HepG2 (cell line): ENCODE data around the gene CHKA. TPM values are rescaled to one million over a fixed set of nuclear protein-coding genes. Genes with fewer than 3 reads are reported as not detected.
A peak's percentile ranks its signal among the peaks of the same experiment; 100 is the strongest.

ENCODE experiments used
- ATAC-seq: fragments of 200-7000 bp; cut with Tn5 transposase; 3 replicates; pipeline ENCODE4 v1.9.1; 2020; ENCODE audit warnings: mild to moderate bottlenecking, moderate library complexity
- BruUV-seq: library from RNA; stranded (reverse); fragments of 400-500 nt; replicated peaks from 2 replicates; lab custom pipeline; 2021; lab: Mats Ljungman, UMichigan
- CTCF ChIA-PET: fragments of 300-600 bp; formaldehyde crosslinking; extraction: SDS; loops from one replicate; lab custom pipeline; 2021; ENCODE audit warnings: low total read pairs, inconsistent platforms, low intra/inter-chr PET ratio; lab: Yijun Ruan, JAX
- POLR2A ChIA-PET: fragments of 350-600 bp; sonication (Branson Sonifier 250); formaldehyde crosslinking; loops from one replicate; lab custom pipeline; 2020; ENCODE audit warnings: antibody characterized with exemption, inconsistent platforms; lab: Yijun Ruan, JAX
- DNase-seq: peaks from one replicate; pipeline ENCODE4 v3.0.0-alpha.2; 2015; ENCODE audit warnings: low spot score
- FAIRE-seq: peaks from 3 replicates; lab custom pipeline; 2011; peaks lifted over from hg19 to GRCh38; lab: Jason Lieb, UNC
- H2AFZ ChIP-seq: one replicate; pipeline ENCODE4 v1.6.1; 2011; ENCODE audit warnings: low read length, inconsistent platforms
- H3K27ac ChIP-seq: fragments of 300-600 bp; 3 replicates; pipeline ENCODE4 v1.8.0; 2011; ENCODE audit warnings: mixed run types, mild to moderate bottlenecking, mixed read lengths, low read length, inconsistent platforms; ENCODE audit not compliant: insufficient read depth; ENCODE audit errors: extremely low read length
- H3K27me3 ChIP-seq, 2 experiments: fragments of 200-600 bp in 1 of 2; 2 replicates in 1 of 2; 3 replicates in 1 of 2; pipeline versions ENCODE4 v1.6.0 to v1.8.0; 2011; ENCODE audit warnings: low read length in 2 of 2, mild to moderate bottlenecking in 2 of 2, moderate library complexity in 2 of 2, inconsistent platforms in 1 of 2; ENCODE audit not compliant: insufficient read depth in 2 of 2, control insufficient read depth in 1 of 2
- H3K36me3 ChIP-seq, 2 experiments: fragments of 200-600 bp in 1 of 2; replicated peaks in 1 of 2; 2 replicates in 1 of 2; 3 replicates in 1 of 2; pipeline versions ENCODE4 v1.5.1 to v1.8.0; 2011; ENCODE audit warnings: low read length in 2 of 2, inconsistent platforms in 1 of 2; ENCODE audit not compliant: insufficient read depth in 2 of 2, control insufficient read depth in 1 of 2
- H3K4me1 ChIP-seq: 2 replicates; pipeline ENCODE4 v1.5.1; 2012; ENCODE audit warnings: low read length, inconsistent platforms; ENCODE audit not compliant: insufficient read depth
- H3K4me2 ChIP-seq: 2 replicates; pipeline ENCODE4 v1.6.0; 2011; ENCODE audit warnings: low read depth, low read length, inconsistent platforms
- H3K4me3 ChIP-seq, 3 experiments: fragments of 200-600 bp in 1 of 3; sonication (generic), shearing (Covaris generic) in 1 of 3; replicated peaks in 1 of 3; 2 replicates each; pipeline ENCODE4 v1.5.1; 2011 to 2016; ENCODE audit warnings: low read length in 3 of 3, inconsistent platforms in 2 of 3, low read depth in 2 of 3, mild to moderate bottlenecking in 2 of 3, control low read depth in 1 of 3, mixed read lengths in 1 of 3; ENCODE audit not compliant: insufficient read depth in 1 of 3
- H3K79me2 ChIP-seq: one replicate; pipeline ENCODE4 v1.6.1; 2011; ENCODE audit warnings: low read length, inconsistent platforms; ENCODE audit not compliant: insufficient read depth
- H3K9ac ChIP-seq: 2 replicates; pipeline ENCODE4 v1.6.0; 2011; ENCODE audit warnings: mild to moderate bottlenecking, low read depth, low read length, inconsistent platforms; ENCODE audit not compliant: insufficient read depth
- H3K9me3 ChIP-seq: 2 replicates; pipeline ENCODE4 v1.5.1; 2012; ENCODE audit warnings: mild to moderate bottlenecking, low read length
- H4K20me1 ChIP-seq: 2 replicates; pipeline ENCODE4 v1.6.0; 2011; ENCODE audit warnings: inconsistent platforms, mild to moderate bottlenecking, low read length, moderate library complexity; ENCODE audit not compliant: insufficient read depth
- CHD4 ChIP-seq: fragments of 200-600 bp; sonication (generic); IDR thresholded peaks from 2 replicates; pipeline ENCODE4 v1.7.0; 2017; ENCODE audit warnings: mild to moderate bottlenecking, low read length, borderline replicate concordance
- CREB1 ChIP-seq, 2 experiments: fragments of 450-650 bp in 1 of 2; IDR thresholded peaks; 2 replicates each; pipeline ENCODE4 v1.6.1; 2016 to 2017; ENCODE audit warnings: control low read depth in 1 of 2, mild to moderate bottlenecking in 1 of 2, missing compliant biosample characterization in 1 of 2, missing genetic modification characterization in 1 of 2
- HIVEP1 ChIP-seq: sonication (generic); formaldehyde crosslinking; IDR thresholded peaks from 2 replicates; pipeline ENCODE4 v1.4.0; 2020; ENCODE audit warnings: mild to moderate bottlenecking, missing genetic modification reagents
- KDM1A ChIP-seq: IDR thresholded peaks from 2 replicates; pipeline ENCODE4 v1.6.1; 2016; ENCODE audit warnings: missing compliant biosample characterization
- PRMT3 ChIP-seq: sonication (generic); formaldehyde crosslinking; IDR thresholded peaks from 2 replicates; pipeline ENCODE4 v1.8.1; 2022; ENCODE audit warnings: low read depth, mild to moderate bottlenecking, moderate library complexity, missing genetic modification reagents, borderline replicate concordance
- RCOR2 ChIP-seq: IDR thresholded peaks from 2 replicates; pipeline ENCODE4 v1.6.1; 2016; ENCODE audit warnings: missing biosample characterization, missing genetic modification reagents
- SMARCE1 ChIP-seq: fragments of 450-650 bp; IDR thresholded peaks from 2 replicates; pipeline ENCODE4 v1.6.1; 2017; ENCODE audit warnings: borderline replicate concordance
- SMC3 ChIP-seq: IDR thresholded peaks from 2 replicates; pipeline ENCODE4 v1.6.1; 2011; ENCODE audit warnings: low read length, improper control_type of control experiment
- SOX13 ChIP-seq, 3 experiments: fragments of 450-650 bp in 1 of 3; sonication (generic) in 1 of 3; formaldehyde crosslinking in 1 of 3; IDR thresholded peaks in 2 of 3; conservative IDR thresholded peaks in 1 of 3; 2 replicates each; pipeline versions ENCODE4 v1.5.0 to v1.6.1; 2016 to 2020; ENCODE audit warnings: antibody characterized with exemption in 1 of 3, mild to moderate bottlenecking in 1 of 3, missing compliant biosample characterization in 1 of 3, missing genetic modification reagents in 1 of 3, moderate library complexity in 1 of 3
- ZBTB7B ChIP-seq: sonication (generic); formaldehyde crosslinking; IDR thresholded peaks from 2 replicates; pipeline ENCODE4 v1.4.0; 2020; ENCODE audit warnings: missing genetic modification reagents
- ZC3H13 ChIP-seq: sonication (generic); formaldehyde crosslinking; IDR thresholded peaks from 2 replicates; pipeline ENCODE4 v1.8.1; 2023; ENCODE audit warnings: mild to moderate bottlenecking, missing genetic modification reagents, moderate library complexity
- ZNF350 ChIP-seq: sonication (generic); formaldehyde crosslinking; IDR thresholded peaks from 2 replicates; pipeline ENCODE4 v1.4.0; 2020; ENCODE audit warnings: mild to moderate bottlenecking, low read depth, missing genetic modification reagents, borderline replicate concordance
- ZNF430 ChIP-seq: sonication (generic); formaldehyde crosslinking; IDR thresholded peaks from 2 replicates; pipeline ENCODE4 v1.9.0; 2021; ENCODE audit warnings: mild to moderate bottlenecking, missing genetic modification reagents
- ZNF484 ChIP-seq: sonication (generic); formaldehyde crosslinking; IDR thresholded peaks from 2 replicates; pipeline ENCODE4 v1.5.1; 2020; ENCODE audit warnings: mild to moderate bottlenecking, low read depth, missing genetic modification reagents, borderline replicate concordance
- ZNF550 ChIP-seq: sonication (generic); formaldehyde crosslinking; IDR thresholded peaks from 2 replicates; pipeline ENCODE4 v1.4.0; 2020; ENCODE audit warnings: mild to moderate bottlenecking, missing genetic modification reagents, borderline replicate concordance
- ZNF619 ChIP-seq: sonication (generic); formaldehyde crosslinking; IDR thresholded peaks from 2 replicates; pipeline ENCODE4 v1.4.0; 2020; ENCODE audit warnings: mild to moderate bottlenecking, missing genetic modification reagents
- ZNF629 ChIP-seq: sonication (generic); formaldehyde crosslinking; conservative IDR thresholded peaks from 2 replicates; pipeline ENCODE4 v1.5.0; 2020; ENCODE audit warnings: missing genetic modification reagents
- ZNF768 ChIP-seq: sonication (generic); formaldehyde crosslinking; IDR thresholded peaks from 2 replicates; pipeline ENCODE4 v1.4.0; 2020; ENCODE audit warnings: missing genetic modification reagents
- WGBS: methylation state at CpG from one replicate; pipeline ENCODE4 v1.1.6; 2017; ENCODE audit warnings: low lambda C conversion rate; 5-methylcytosine and 5-hydroxymethylcytosine counted together
- in situ Hi-C: cut with HindIII; loops from 2 replicates; pipeline ENCODE4 v1.10.0; 2017; ENCODE audit warnings: low pct_unique_long_range_greater_than_20kb; ENCODE audit not compliant: extremely low pct_ligation_motif_present
- intact Hi-C: fragments of 100-400 bp; cut with micrococcal nuclease; formaldehyde crosslinking; loops from one replicate; pipeline ENCODE4 v1.10.0; 2022; ENCODE audit not compliant: unreplicated experiment
- polyA plus RNA-seq, 8 experiments: library from polyadenylated mRNA; depleted of rRNA in 3 of 8; stranded (reverse) in 7 of 8; unstranded in 1 of 8; fragments of >200 nt; fragmentation: Illumina TruSeq in 4 of 8; extraction: Trizol in 4 of 8; gene quantifications; 2 replicates each; pipeline versions ENCODE4 v1.2.1 to v1.2.3, GENCODE V29; 2011 to 2016; ENCODE audit warnings: low read depth in 4 of 8, missing spikeins in 1 of 8, mixed read lengths in 1 of 8; ENCODE audit not compliant: insufficient read depth in 1 of 8
- total RNA-seq, 5 experiments: library from RNA; depleted of rRNA; stranded (reverse); fragments of >200 nt; fragmentation: Illumina TruSeq; extraction: Trizol; gene quantifications; 2 replicates each; pipeline ENCODE4 v1.2.3, GENCODE V29; 2016; ENCODE audit warnings: low read depth in 1 of 5
- TF ChIP-seq, protein P1 (sequence below): IDR thresholded peaks from 2 replicates; pipeline ENCODE4 v1.6.1; 2012; ENCODE audit warnings: inconsistent platforms
- TF ChIP-seq, protein P2 (sequence below): sonication (generic); IDR thresholded peaks from 2 replicates; pipeline ENCODE4 v1.6.1; 2016; ENCODE audit warnings: low read depth, borderline replicate concordance

The CHKA gene
- total and polyA plus RNA-seq, 2 of the 13 experiments (the other 11 are each of a cell fraction or from before 2014, with no cell fraction given), result 71.6 to 92.7 TPM

DNA sequence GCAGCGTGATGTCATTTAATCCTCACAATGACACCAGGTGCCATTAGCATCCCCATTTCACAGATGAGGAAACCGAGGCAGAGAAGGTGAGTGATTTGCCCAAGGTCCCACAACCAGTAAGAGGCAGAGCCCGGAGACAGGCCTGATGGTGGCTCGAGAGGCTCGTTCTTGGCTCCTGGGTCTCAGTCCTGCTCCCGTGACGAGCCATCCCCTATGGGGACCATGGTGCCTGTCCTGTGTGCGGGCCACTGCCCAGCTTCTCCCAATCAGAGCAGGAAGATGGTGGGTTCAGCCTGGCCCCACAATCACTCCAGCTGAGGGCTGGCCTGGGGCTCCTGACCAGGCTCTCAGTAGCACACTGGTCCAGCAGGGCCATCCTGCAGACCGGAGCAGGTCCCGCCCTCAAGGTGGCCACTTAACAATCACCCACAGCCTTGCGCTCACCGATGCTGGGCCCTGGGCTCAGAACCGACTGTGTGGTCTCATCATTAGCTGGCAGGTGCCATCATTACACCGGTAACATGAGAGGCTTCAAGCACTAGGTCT lies 107.5 kb downstream of the CHKA start (continued):
- TF ChIP-seq SOX13 (IDR thresholded peaks at IDR 0.05) (no peak), SOX13 (CRISPR knock-in tag; conservative IDR thresholded peaks at IDR 0.05 in 1 of 2, IDR thresholded peaks at IDR 0.05 in 1 of 2) (no peak), ZNF629 (CRISPR knock-in tag) (peak; percentile 99), ZNF619 (CRISPR knock-in tag) (no peak), KDM1A (peak; percentile 93), ZNF768 (CRISPR knock-in tag) (0 out of 2 replicates have a peak, but pooled peaks have one; percentile 11), ZNF350 (peak; percentile 18; the same call in 1 of the 2 replicates), SMARCE1 (no peak), PRMT3 (CRISPR knock-in tag) (0 out of 2 replicates have a peak, but pooled peaks have one; percentile 14), CHD4 (peak; percentile 98), ZC3H13 (CRISPR knock-in tag) (0 out of 2 replicates have a peak, but pooled peaks have one; percentile 32)
- TF ChIP-seq, protein P1, sequence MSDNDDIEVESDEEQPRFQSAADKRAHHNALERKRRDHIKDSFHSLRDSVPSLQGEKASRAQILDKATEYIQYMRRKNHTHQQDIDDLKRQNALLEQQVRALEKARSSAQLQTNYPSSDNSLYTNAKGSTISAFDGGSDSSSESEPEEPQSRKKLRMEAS, result 0 out of 2 replicates have a peak, but pooled peaks have one; percentile 11

DNA sequence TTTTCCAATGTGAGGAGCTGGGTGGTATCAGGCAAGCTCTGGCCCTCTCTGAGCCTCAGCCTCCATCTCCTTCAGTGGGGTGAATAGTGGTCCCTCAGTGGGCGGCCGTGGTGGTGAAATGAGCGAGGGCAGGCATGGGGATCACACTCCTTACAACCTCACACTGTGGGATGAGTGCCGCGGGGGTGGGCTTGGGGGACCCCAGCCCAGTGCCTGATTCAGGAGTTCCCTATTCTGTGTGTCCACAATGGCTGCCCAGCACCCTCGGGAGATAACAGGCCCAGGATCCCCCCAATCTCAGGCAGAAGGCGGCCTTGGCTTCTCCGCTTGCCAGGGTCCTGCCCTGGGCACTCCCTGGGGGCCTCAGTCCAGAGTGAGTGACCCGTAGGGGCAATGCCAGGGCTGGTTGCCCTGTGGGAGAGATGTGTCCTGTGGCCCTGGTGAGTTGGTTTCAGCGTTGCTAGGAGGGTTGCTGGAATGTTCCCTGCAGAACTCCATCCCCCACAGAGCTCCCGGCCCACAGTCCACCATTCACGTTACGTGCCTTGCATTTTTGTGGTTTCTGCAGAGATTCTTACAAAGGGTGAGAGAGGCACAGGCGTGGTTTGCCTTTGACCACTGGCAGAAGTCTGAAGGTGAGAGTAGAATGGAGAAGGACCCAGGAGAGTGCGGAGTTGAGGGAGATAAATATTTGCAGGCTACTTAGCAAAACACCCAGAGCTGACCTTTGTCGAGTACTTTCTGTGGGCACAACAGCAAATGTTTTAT lies 108.2 kb downstream of the CHKA start:
- Histone ChIP-seq H3K36me3 (no peaks in the 10 kb centered on the region), H3K9ac (peak overlapping the region; percentile 56), H3K9me3 (no peaks in the 10 kb centered on the region), H2AFZ (no peak overlapping the region), H3K4me2 (peak overlapping the region; percentile 52), H3K27me3 (no peaks in the 10 kb centered on the region), H4K20me1 (no peaks in the 10 kb centered on the region), H3K79me2 (no peaks in the 10 kb centered on the region), H3K4me3 (peak overlapping the region in 1 of 3 experiments; percentile 25; a peak in 1 of 6 replicates), H3K27ac (peak overlapping the region; percentile 74), H3K4me1 (peaks cover 98% of the 10 kb centered on the region)
- ATAC-seq (peak; percentile 25), DNase-seq (peak; percentile 96), FAIRE-seq (peak; percentile 96)
- BruUV-seq, result no TSS peak
- in situ Hi-C loops, result no loop called here
- POLR2A ChIA-PET, result interaction anchor here (0.7 to 1.5 kb wide), 3 partner anchors 8 to 125 kb away, joined by 3 to 15 read pairs (median 3); partner anchors contain the start of gene TCIRG1
- CTCF ChIA-PET, result no interaction called here
- intact Hi-C loops, result no loop called here
- 12% methylated on average over 10 of the region's 16 CpGs for WGBS
- TF ChIP-seq, protein P2, sequence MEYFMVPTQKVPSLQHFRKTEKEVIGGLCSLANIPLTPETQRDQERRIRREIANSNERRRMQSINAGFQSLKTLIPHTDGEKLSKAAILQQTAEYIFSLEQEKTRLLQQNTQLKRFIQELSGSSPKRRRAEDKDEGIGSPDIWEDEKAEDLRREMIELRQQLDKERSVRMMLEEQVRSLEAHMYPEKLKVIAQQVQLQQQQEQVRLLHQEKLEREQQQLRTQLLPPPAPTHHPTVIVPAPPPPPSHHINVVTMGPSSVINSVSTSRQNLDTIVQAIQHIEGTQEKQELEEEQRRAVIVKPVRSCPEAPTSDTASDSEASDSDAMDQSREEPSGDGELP, result no peak
- no peak for TF ChIP-seq ZNF484 (CRISPR knock-in tag)
- 0 out of 2 replicates have a peak, but pooled peaks have one; percentile 49 for TF ChIP-seq ZNF430 (CRISPR knock-in tag)
- no peak for TF ChIP-seq ZNF550
- TF ChIP-seq SMC3, result no peak
- peak; percentile 47; the same call in 1 of the 2 replicates for TF ChIP-seq ZBTB7B
- TF ChIP-seq HIVEP1 (CRISPR knock-in tag), result no peak
- TF ChIP-seq CREB1 (IDR thresholded peaks at IDR 0.05), result no peak
- no peak for TF ChIP-seq CREB1 (CRISPR knock-in tag; IDR thresholded peaks at IDR 0.05)
- TF ChIP-seq RCOR2 (CRISPR knock-in tag), result no peak; the same call in 1 of the 2 replicates
